Activated B cell treated with CpG ODN at 0.5 μM for 24 hours (primary cell): Measurements from ENCODE around the gene ZNF879. TPM values are rescaled to one million over a fixed set of nuclear protein-coding genes. Genes with fewer than 3 reads are reported as not detected.

ENCODE experiments used
- ATAC-seq: fragments of 200-7000 bp; cut with Tn5 transposase; one replicate; pipeline ENCODE4 v1.10.0; 2021; ENCODE audit warnings: low read depth, mild to moderate bottlenecking, moderate library complexity
- CTCF ChIA-PET: fragments of 350-600 bp; sonication (Branson Sonifier 250); formaldehyde crosslinking; loops from one replicate; lab custom pipeline; 2021; ENCODE audit warnings: antibody characterized with exemption; lab: Charles Lee
- POLR2A ChIA-PET: fragments of 350-600 bp; sonication (Branson Sonifier 250); formaldehyde crosslinking; loops from one replicate; lab custom pipeline; 2021; ENCODE audit warnings: antibody characterized with exemption; lab: Charles Lee
- DNase-seq: peaks from one replicate; pipeline ENCODE4 v3.0.0; 2022
- H3K27ac Mint-ChIP-seq: one replicate; pipeline ENCODE4 v1.8.0; 2020; ENCODE audit warnings: mixed read lengths
- H3K27me3 Mint-ChIP-seq: one replicate; pipeline ENCODE4 v1.8.0; 2021; ENCODE audit warnings: mixed read lengths
- H3K36me3 Mint-ChIP-seq: one replicate; pipeline ENCODE4 v1.8.0; 2021; ENCODE audit warnings: low read depth, mixed read lengths
- H3K4me1 Mint-ChIP-seq: one replicate; pipeline ENCODE4 v1.8.0; 2021; ENCODE audit warnings: mixed read lengths
- H3K4me3 Mint-ChIP-seq: one replicate; pipeline ENCODE4 v1.8.0; 2020; ENCODE audit warnings: mild to moderate bottlenecking, mixed read lengths
- H3K9me3 Mint-ChIP-seq: one replicate; pipeline ENCODE4 v1.8.0; 2020; ENCODE audit warnings: mixed read lengths
- intact Hi-C: fragments of 100-400 bp; cut with micrococcal nuclease; formaldehyde crosslinking; loops from one replicate; pipeline ENCODE4 v1.15.1; 2024
- total RNA-seq: library from RNA; stranded (reverse); gene quantifications from 2 replicates; pipeline ENCODE4 v1.2.3, GENCODE V29; 2022
- TF ChIP-seq, protein P1 (sequence below): fragments of 200-600 bp; IDR thresholded peaks from one replicate; pipeline ENCODE4 v1.8.0; 2022; ENCODE audit warnings: antibody characterized with exemption, mild to moderate bottlenecking

ZNF879 gene
- total RNA-seq, 1 donor from 2014 or later, result 9.4 TPM

DNA sequence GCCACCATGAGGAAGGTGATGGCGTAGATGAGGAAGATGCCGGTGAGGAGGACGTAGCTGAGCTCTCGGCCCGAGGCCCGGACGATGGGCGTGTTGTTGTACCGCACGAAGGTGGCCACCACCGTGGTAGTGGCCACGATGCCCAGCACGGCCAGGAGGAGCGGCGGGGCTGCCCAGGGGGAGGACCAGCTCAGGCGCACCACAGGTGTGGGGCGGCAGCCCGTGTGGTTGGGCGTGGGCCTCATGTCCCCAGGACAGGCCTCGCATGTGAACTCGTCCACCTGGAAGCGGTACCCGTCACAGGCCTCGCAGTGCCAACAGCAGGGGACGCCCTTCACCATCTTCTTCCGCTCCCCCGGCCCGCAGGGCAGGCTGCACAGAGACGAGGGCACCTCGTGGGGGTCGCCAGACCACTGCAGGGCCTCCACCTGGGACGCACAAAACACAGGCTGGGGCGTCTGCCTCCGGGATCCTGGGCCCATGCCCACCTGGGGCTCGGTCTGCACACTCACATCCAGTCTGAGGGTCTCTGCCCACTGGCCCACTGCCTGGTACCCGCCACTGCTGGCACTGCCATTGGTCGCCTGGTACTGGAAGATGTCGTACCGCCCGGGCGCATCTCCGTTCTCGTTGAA, 37.2 kb upstream of the ZNF879 start:
- Mint-ChIP-seq H3K27ac (no peak overlapping the region), H3K27me3 (no peaks in the 10 kb centered on the region), H3K4me1 (no peaks in the 10 kb centered on the region), H3K9me3 (peaks cover 9% of the 10 kb centered on the region), H3K36me3 (no peaks in the 10 kb centered on the region), H3K4me3 (no peak overlapping the region)
- DNase-seq, result no peak
- ATAC-seq, result no peak
- POLR2A ChIA-PET, result no interaction called here
- TF ChIP-seq, protein P1, sequence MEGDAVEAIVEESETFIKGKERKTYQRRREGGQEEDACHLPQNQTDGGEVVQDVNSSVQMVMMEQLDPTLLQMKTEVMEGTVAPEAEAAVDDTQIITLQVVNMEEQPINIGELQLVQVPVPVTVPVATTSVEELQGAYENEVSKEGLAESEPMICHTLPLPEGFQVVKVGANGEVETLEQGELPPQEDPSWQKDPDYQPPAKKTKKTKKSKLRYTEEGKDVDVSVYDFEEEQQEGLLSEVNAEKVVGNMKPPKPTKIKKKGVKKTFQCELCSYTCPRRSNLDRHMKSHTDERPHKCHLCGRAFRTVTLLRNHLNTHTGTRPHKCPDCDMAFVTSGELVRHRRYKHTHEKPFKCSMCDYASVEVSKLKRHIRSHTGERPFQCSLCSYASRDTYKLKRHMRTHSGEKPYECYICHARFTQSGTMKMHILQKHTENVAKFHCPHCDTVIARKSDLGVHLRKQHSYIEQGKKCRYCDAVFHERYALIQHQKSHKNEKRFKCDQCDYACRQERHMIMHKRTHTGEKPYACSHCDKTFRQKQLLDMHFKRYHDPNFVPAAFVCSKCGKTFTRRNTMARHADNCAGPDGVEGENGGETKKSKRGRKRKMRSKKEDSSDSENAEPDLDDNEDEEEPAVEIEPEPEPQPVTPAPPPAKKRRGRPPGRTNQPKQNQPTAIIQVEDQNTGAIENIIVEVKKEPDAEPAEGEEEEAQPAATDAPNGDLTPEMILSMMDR, result no peak
- intact Hi-C loops, result no loop called here
- CTCF ChIA-PET, result no interaction called here

DNA sequence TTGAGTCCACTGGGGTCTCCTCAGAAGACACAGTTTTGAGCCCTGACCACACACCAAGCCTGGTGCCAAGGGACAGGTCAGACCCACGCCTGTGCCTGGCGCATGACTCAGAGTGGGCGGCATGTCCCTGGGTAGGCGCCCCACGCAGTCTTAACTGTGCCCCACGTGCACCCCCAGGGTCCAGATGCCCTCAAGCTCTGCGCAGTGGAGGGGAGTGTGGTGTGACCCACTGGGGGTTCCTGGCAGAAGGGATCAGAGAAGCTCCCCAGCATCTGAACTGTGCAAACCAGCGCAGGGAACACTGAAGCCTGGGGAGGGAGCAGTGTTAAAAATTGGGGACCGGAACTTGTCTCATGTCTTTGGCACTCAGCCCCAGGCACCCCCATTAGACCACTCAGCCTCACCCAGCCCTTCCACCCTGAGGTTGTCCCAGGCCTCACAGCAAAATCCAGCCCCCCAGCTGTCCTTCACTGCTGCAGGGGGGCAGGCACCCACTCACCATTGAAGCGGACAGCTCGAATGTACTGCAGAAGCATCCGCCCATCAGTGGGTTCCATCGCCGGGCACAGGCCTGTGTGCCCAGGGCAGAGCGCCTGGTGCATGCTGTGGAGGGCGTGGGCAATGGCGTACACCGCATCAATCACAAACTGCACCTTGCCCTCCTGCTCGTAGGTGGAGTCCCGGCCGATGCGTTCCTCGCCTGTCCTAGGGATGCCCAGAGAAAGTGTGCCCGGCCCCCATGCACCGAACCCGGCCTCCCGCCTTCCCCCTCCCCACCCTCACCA, 35.0 kb upstream of the ZNF879 start:
- H3K4me3 Mint-ChIP-seq, result no peak overlapping the region
- DNase-seq, result no peak
- no peaks in the 10 kb centered on the region for H3K4me1 Mint-ChIP-seq
- peaks cover 6% of the 10 kb centered on the region for H3K9me3 Mint-ChIP-seq
- no peak for ATAC-seq
- POLR2A ChIA-PET, result no interaction called here
- H3K27ac Mint-ChIP-seq, result no peak overlapping the region
- TF ChIP-seq, protein P1, result no peak
- peaks cover 11% of the 10 kb centered on the region for H3K27me3 Mint-ChIP-seq
- no peaks in the 10 kb centered on the region for H3K36me3 Mint-ChIP-seq
- intact Hi-C loops, result no loop called here
- CTCF ChIA-PET, result no interaction called here

DNA sequence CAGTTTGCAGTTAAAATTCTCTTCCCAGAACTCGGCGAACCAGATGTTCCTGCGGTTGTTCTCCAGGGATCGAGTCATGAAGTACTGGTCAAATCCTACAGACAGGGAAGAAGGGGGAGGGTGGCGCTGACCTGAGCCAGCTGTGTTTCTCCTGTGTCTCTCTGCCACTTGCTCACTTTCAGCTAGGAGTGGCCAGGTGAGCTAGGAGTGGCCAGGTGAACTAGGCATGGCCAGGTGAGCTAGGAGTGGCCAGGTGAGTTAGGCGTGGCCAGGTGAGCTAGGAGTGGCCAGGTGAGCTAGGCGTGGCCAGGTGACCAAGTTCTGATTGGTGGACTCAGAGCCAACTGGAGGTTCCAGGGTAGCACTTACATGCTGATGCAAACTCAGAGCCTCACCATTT, 34.3 kb upstream of the ZNF879 start:
- intact Hi-C loops, result no loop called here
- no peak for ATAC-seq
- H3K4me1 Mint-ChIP-seq, result no peaks in the 10 kb centered on the region
- H3K27ac Mint-ChIP-seq, result no peak overlapping the region
- CTCF ChIA-PET, result no interaction called here
- TF ChIP-seq, protein P1, result no peak
- H3K27me3 Mint-ChIP-seq, result peaks cover 16% of the 10 kb centered on the region
- no peaks in the 10 kb centered on the region for H3K36me3 Mint-ChIP-seq
- no peak overlapping the region for H3K4me3 Mint-ChIP-seq
- no peak for DNase-seq
- POLR2A ChIA-PET, result no interaction called here
- H3K9me3 Mint-ChIP-seq, result peaks cover 6% of the 10 kb centered on the region

DNA sequence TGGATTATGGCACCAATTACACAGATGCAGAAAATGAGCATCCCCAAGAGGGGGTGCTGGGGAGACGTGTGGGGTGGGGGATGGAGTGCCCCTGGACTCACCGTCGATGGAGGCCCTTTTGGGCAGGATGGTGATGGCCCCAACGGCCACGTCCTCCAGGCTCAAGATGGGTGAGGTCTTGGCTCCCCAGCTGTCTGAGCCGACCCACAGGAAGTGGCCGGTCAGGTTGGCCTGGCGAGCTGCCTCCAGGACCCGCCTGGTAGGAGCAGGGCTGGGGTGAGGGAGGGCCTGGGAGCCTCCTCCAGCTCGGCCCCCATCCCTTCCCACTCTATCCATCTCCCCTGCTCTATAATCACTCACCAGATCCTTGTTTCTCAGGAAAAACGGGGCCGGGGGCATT, 33.1 kb upstream of the ZNF879 start:
- ATAC-seq, result no peak
- POLR2A ChIA-PET, result no interaction called here
- no peak for DNase-seq
- Mint-ChIP-seq H3K27me3 (peaks cover 18% of the 10 kb centered on the region), H3K27ac (no peak overlapping the region), H3K4me1 (no peaks in the 10 kb centered on the region), H3K36me3 (no peaks in the 10 kb centered on the region), H3K9me3 (peaks cover 6% of the 10 kb centered on the region), H3K4me3 (no peak overlapping the region)
- intact Hi-C loops, result no loop called here
- CTCF ChIA-PET, result no interaction called here
- TF ChIP-seq, protein P1, result no peak
